HG03378 (cell line): Measurements from ENCODE around the gene RALGDS.
"Not testable (repeated sequence)": the region's sequence is repeated elsewhere in the genome, so short reads cannot be mapped to it uniquely, and the experiment has no call there.

ENCODE experiments used
- ATAC-seq: cut with Tn5 transposase; IDR thresholded peaks from one replicate; pipeline ENCODE4 v1.9.1; 2021; ENCODE audit warnings: mild to moderate bottlenecking, moderate library complexity; ENCODE audit not compliant: unreplicated experiment

Gene RALGDS

DNA sequence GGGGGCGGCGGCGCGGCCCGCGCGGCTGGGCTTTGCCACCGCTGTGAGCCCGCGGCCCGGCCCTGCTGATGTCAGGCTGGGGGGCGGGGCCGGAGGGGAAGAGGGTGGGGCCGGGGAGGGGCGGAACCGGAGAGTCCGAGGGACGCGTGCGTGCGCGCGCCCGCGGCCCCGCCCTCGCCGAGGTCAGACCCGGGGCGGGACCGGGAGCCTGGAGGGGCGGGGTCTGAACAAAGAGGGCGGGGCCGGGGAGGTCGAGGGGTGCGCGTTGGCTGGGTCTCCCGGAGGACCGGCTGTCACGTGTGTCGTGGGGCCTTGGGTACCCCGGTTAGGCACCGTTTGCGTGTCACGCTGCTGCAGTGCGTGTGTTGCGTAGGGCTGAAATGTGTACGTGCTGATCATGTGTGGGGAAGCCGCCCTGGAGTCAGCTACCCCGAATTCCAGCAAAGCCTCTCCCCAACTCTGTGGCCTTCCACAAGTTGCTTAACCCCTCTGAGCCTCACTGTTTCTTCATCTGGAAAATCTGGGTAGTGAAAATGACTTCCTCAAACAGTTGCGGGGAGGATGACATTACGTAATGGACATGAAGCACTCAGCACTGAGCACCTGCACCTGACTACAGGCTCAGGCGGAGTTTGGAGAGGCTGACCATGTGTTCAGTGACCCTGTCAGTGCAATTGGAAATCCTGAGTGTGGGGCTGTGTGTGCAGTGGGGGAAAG, at the start of gene RALGDS:
Gene RALGDS, minus strand, starts transcription at position 43 of the 717 bp plus-strand sequence. CDS start 86 bp downstream, outside the sequence.
- no peak for ATAC-seq

DNA sequence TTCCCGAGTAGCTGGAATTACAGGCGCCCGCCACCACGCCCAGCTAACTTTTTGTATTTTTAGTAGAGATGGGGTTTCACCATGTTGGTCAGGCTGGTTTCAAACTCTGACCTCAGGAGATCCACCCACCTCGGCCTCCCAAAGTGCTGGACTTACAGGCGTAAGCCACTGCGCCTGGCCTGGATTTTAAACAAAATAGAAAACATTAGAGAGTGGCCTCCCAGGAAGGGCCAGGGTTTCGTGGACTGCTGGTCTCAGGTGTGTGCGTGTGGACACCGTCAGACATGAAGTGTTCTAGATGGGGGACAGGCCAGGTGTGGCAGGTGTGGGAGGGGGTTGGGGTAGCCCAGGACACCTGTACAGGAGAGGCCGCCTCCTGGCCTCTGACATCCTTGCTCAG, 49.7 kb upstream of the RALGDS start:
- no peak for ATAC-seq

DNA sequence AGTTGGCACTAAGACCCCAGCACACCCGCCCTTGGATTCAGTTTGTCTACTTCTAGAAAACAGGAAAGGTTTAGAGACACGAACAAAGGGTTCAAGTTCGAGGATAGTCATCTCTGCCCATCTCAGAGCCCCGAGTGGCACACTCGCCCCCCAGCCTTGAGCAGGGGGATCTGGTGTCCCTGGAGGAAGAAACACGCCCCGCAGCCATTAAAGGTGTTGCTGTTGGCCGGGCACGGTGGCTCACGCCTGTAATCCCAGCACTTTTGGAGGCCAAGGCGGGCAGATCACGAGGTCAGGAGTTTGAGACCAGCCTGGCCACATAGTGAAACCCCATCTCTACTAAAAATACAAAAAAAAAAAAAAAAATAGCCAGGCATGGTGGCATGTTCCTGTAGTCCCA, 48.6 kb upstream of the RALGDS start:
- not testable (repeated sequence) for ATAC-seq

DNA sequence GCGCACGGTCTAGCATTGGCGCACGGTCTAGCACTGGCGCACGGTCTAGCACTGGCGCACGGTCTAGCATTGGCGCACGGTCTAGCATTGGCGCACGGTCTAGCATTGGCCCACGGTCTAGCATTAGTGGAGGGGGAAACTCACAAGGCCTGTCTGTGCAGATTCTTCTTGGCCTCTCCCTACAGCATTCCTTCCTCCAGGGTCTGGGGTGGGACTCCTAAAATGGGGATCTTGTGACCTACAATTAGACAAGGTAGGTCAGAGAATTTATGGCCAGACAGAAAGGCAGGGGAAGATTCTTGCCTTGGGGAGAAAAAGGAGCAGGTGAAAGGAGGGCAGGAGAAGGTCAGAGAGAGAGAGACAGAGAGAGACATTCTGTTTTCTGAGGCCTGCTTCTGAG, 48.1 kb upstream of the RALGDS start:
- ATAC-seq = no peak

DNA sequence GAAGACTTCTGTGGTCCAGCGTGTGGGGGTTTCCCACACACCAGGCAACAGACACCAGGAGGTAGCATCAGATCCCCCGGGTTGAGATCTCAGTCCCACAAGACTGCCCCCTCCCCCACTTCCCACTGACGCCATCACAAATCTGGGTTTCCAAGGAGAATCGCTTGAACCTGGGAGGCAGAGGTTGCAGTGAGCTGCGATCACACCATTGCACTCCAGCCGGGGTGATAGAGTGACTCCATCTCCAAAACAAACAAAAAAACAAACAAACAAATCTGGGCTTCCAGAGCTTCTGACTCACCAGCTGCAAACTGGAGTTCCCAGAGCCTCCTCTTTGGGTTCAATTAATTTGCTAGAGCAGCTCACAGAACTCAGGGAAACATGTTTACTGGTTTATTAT, 47.4 kb upstream of the RALGDS start:
- no peak for ATAC-seq

DNA sequence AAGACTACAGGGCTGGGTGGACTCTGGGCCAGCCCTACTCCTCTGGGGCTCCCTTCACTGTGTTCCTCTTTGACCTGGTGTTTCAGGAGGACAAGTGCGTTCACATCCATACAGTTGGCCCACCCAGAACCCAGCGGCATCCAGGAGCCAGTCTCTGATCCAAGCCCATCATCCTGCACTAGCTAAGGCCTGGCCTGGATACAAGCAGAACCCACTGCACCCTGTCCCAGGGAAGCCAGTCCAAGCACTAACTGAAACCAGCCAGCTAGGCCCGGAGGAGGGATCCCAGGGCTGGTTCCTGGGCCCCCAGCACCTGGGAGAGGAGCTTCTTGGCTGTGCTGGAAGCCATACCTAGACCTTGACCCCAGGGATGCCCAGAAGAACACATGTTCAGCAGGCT, 46.7 kb upstream of the RALGDS start:
- ATAC-seq = no peak

DNA sequence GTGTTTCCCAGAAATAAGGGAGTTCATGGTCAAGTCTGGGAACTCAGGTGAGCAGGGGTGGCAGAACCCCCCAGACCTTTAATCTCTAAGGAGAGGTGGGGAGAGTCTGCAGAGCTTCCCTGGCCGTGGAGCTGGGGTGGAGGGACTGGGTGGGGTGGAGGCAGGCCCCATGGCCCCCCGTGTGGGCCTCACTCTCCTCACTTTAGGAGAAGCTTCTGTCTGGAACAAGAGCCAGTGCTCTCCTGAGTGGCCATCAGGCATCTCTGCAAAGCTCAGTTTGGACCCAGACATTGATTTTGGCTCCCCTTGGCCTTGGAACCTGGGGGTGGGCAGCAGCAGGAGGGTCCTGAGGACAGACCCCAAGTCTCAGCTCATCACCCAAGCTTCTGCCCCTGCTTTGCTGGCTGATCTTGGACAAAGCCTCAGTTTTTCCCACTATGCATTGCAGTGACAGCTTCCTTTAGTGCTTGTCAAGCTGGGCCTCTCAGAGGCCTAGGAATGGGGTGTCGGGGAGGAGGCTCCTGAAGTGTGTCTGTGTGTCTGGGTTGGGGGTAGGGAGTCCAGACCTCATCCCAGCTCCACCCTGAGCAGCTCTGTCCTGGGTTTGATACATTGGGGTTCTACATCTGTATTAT, 46.2 kb upstream of the RALGDS start:
- ATAC-seq = no peak

DNA sequence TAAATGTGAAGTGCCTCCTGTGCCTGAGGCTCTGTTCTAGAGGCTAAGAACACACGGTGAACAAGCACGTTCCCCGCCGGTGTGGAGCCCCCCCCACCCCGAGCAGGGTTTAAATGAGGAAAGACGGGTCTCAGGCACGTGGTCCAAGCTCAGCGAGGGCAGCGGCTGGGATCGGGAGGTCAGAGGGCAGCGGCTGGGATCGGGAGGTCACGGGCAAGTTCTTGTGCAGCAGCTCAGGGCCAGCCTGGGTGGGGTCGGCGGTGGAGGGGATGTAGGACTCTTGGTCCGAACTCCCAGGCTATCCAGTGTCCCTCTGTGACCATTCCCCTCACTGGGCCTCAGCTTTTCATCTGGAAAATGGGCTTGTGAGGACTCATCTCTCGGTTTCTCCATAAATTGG, 45.4 kb upstream of the RALGDS start:
- ATAC-seq = no peak

DNA sequence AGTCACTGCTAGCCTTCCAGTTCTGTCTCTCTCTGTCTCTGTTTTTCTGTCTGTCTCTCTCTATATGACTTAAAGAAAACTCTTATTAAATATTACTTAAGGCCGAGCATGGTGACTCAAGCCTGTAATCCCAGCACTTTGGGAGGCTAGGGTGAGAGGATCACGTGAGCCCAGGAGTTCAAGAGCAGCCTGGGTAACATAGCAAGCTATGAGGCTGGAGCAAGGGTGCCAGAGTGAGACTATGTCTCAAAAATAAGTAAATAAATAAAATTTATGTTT, 44.4 kb upstream of the RALGDS start:
- ATAC-seq = no peak

DNA sequence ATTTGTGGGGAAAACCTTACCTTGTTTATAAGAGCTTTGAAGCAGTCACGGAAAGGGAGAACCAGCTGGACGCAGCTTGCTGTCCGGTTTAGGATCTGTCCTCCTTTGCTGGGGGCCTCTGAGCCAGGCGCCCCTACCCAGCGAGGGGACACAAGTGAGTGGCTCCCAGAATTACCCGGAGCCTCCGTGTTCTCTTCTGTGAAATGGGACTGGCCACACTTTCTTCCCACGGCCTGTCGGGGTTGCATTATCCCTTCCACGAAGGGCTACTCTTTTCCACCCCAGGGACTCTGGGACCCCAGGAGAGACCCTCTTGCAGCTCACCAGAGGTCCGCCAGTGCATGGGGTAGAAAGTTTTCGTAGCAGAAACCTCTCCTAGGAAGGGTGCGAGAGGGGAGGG, 43.2 kb upstream of the RALGDS start:
- ATAC-seq = no peak

DNA sequence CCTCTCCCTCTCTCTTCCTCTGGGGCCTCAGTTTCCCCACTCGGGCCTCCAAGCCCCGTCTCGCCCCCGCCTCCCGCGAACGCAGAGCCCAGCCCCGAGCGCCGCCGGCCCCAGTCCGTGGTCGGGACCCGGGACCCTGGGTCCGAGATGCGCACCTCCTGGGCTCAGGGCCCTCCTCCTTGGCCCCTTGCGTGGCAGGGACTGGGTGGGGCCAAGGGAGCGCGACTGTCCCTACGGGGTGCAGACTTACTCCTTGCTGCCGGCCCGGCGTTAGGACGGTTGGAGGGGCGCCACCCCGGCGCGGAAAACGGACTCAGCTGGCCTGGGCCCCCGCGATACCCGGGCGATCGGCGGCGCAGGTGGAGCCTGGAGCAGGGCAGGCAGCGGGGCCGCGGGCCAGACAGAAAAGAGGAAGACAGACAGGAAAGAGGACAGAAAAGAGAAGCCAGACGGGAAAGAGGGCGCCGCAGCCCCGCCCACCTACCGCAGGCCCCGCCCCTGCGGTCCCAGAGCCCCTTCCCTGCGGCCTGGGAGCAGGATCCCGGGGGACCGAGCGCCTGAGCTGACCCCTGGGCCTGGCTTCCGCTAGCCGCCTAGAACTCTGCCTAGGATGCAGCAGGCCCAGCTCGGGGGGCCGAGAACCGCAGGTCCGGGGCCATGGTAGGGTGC, 42.6 kb upstream of the RALGDS start, which contains the start of gene GBGT1:
Gene GBGT1, minus strand, starts transcription at position 411 of the 669 bp plus-strand sequence. CDS start 1,502 bp downstream, outside the sequence.
- ATAC-seq = no peak

DNA sequence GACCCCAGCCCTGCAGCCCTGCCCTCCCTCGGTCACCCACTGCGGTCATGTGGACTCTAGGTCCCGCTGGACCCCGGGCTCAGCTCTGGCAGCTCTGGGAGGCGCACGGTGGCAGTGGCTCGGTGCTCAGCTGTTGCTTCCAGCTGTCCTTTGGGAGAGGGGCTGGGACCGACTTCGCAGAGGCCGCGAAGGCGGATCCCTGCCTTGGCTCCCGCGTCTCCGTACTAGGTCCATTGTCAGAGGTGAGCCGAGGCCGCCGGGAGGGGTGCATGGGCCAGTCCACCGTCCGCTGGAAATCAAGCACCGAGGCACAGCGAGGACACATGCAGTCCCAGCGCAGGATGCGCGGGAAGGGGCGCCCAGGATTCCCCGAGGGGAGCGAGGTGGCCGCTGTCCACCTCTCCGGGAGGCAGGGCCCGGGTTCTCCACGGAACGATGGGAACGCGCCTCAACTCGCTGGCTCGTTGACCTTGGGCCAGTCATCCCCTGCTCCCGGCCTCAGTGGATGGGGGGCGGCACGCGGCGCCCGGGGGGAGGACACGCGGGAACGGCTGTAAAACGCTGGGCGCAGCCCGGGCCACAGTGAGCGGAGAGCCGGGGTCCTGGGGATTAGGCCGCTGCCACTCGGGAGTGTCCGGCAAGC, 41.9 kb upstream of the RALGDS start:
- no peak for ATAC-seq

DNA sequence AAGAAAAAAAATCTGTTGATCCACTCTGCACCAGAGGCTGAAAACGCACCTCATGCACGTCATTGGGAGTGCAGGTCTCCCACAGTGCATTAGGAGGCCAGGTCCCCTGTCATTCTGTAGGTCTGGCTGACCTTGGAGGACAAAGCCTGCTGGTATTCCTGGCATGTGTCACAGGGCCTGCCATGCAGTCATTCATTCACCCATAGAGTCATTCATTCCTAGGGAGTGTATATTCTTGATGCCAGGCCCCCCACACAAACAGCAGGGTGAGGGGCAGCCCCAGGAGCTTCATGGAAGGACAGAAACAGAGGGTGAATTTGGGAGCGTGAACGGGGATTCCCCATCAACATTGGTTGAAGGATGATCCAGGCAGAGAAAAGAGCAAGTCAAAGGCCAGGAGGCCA, 40.5 kb upstream of the RALGDS start:
- ATAC-seq = no peak

DNA sequence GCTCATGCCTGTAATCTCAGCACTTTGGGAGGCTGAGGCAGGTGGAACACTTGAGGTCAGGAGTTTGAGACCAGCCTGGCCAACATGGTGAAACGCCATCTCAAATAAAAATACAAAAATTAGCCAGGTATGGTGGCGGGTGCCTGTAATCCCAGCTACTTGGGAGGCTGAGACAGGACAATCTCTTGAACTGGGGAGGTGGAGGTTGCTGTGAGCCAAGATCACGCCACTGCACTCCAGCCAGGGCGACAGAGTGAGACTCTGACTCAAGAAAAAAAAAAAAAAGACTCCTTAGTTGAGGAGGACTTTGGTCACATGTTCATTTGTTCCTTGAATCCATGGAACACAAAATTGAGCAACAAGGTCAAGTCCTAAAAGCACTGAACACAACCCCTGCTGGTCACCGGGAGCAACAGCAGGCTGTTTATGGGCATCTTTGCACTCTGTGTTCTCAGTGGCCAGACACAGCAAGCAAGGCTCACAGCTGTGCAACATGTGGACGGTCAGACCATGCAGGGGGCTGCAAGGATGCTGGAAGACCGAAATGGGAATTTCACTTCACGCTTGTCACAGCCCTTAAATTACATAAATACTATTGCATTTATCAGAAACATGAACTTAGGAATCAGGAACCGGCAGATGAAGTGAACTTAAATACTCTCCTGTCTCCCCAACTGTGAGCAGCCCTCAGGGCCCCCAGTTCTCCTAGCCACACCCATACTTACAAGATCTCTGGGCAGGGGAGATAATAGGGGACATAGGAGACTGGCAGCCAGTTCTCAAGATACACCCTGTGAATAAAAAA, 39.9 kb upstream of the RALGDS start:
- no peak for ATAC-seq

DNA sequence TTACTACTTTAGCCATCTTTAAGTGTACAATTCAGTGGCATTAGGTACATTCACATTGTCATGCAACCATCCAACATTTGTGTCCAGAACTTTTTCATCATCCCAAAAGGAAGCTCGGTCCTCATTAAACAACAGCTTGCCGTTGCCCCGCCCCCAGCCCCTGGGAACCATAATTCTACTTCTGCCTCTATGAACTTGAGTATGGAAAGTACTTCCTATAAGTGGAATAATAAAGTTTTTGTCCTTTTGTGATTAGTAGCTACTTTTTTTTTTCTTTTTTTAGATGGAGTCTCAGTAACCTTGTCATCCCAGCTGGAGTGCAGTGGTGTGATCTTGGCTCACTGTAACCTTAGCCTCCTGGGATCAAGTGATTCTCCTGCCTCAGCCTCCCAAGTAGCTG, 37.7 kb upstream of the RALGDS start:
- ATAC-seq = no peak

DNA sequence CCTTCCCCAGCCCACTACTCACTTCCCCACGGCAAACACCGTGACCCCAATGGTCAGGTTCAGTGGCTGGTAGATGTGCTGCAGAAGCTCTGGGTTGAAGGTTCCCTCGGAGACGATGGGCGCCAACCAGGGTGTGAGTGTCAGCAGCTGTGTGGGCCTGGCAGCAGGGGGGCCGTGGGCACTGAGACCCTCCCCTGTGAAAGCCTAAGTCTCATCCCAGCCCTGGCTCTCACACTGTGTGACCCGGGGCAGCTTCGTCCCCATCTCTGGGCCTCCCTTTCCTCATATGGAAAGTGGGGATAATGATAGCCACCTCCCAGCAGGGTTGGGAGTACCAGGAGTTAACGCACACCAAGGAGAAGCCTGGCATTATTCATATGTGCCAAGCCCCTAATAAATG, 34.1 kb upstream of the RALGDS start:
- ATAC-seq = no peak

DNA sequence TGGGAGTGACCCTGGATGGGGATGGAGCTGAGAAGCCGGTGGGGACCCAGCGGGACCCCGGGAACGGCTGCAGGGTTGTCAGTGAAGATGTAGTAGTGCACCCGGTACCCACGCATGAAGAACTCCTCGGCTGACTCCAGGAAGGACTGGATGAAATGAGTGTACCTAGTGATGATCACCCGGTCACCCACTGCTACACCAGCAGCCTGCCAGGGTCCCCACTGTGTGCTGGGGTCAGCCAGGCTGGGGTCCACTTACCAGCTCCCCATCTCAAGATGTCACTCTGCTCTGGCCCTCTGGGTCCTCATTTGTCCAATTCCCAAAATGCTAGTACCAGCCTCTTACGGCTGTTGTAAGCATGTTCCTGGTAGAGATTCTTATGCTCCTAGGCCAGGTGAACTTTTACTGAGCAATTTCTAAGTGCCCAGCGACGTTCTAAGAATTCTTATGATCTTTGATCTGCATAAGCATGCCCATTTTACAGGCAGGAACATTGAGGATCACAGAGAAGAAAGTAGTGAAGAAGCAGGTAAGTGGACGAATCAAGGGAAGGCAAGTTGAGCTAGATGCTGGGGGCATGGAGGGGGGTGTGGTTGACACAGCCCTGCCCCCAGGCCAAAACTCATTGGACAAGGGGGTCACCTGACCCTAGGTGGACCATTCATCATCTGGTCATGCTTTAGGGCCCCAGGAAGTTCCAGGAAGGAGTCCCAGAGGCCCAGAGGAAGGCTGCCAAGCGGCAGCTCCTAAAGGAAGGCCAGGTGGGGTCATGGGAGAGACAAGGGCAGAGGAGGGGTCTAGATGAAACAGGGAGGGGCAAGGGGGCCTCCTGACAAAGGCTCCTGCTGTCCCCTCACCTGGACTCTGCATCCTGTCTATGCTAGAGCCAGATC, 33.3 kb upstream of the RALGDS start:
- ATAC-seq = no peak

DNA sequence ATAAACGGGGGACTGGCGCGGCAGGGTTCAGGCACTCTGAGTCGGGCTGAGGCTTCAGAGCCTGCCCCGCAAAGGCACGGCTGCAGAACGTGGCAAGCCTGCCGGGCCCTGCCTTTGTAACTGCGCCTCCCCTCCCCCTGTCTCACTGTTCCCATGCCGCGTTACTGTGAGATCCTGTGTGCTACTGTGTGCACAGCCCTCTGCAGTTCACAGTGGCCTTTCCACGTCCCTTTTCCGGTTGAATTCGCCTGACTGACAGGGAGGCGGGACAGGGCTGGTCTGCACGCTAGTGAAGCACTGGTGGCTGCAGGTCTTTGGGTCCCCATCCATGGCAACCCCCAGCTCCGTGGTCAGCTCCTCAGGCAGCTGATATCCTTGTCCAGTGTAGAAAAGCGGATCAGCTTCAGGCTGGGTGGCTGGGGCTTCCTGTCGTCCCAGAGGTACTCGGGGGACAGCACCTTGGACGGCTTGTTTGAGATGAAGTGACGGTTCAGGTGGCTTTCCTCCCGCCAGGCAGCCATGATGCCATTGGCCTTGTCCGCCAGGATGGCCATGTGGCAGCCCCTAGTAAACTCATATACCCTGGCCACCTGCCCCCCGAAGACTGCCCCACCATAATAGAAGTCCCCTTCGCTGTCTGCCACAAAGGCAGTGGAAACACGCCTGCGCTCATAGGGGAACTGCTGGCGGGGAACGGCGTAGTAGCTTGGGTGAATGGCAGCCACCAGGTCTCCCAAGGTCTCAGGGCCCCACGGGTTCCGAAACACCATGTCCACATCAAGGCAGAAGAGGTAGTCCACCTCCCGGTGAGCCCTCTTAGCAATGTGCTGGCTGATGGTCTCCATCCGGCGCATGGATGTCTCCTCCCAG, 32.4 kb upstream of the RALGDS start:
- no peak for ATAC-seq
